Non-pigmented ciliary epithelial cell (primary cell): ENCODE data around the gene KCNH2.

Experiments
- DNase-seq: peaks from one replicate; pipeline ENCODE4 v3.0.0-alpha.2; 2010; ENCODE audit warnings: low read depth

The KCNH2 gene

DNA sequence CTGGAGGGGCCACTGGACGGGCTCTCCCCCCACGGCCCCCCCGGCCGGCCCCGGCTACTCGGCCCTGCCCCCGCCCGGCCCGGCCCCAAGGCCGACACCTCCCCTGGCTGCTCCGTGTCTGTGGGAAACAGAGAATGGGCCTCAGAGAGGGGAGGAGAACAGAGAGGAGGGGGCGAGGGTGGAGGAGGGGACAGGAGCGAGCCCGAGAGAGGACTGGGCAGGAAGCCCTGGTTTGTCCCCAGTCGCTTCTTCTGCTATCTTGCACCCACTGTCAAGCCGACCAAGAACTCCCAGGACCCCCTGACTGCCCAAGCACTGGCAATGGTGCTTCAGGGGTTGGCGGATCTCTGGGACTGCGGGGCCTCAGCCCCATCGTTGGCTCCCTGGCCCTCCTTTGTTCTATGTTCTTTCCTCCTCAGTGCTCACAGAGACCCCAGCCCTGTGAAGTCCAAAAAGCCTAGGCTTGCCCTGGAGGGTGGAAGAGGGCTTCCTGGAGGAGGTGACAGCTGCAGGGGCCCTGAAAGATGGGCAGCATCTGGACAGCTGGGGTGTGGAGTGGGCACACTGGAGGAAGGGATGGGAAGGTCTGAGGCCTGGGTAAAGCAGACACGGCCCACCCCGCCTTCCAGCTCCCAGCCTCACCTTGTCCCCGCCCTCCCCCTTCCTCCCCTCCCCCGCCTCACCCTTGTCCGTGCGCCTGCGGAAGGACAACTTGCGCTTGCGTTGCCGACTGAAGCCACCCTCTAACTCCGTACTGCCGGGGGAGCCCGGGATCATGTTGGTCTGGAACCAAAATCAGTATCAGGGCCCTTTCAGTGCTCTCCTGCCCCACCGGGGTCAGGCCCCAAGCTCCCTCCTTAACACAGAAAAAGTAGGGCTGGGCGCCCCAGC lies 30.1 kb downstream of the KCNH2 start:
- no peak for DNase-seq

DNA sequence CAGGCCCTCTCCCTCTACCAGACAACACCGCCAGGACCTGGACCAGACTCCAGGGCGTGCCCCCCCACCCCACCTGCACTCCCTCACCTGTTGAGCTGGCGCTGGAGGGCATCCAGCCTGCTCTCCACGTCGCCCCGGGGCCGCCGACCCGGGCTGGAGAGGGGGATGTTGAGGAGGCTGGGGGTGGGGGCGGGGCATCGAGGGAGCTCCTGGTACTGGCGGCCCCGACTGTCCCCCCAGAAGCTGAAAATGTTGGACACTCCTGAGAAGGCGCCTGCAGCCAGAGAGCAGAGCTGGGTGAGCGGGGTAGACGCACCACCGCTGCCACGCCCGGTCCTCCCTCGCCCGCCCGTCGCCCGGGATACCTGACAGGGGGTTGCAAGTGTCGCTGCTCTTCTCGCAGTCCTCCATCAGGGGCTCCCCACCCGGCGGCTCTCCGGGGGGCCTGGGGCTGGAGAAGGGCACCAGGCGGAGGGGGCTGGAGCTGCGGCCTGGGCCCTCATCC lies 30.8 kb downstream of the KCNH2 start:
- no peak for DNase-seq

DNA sequence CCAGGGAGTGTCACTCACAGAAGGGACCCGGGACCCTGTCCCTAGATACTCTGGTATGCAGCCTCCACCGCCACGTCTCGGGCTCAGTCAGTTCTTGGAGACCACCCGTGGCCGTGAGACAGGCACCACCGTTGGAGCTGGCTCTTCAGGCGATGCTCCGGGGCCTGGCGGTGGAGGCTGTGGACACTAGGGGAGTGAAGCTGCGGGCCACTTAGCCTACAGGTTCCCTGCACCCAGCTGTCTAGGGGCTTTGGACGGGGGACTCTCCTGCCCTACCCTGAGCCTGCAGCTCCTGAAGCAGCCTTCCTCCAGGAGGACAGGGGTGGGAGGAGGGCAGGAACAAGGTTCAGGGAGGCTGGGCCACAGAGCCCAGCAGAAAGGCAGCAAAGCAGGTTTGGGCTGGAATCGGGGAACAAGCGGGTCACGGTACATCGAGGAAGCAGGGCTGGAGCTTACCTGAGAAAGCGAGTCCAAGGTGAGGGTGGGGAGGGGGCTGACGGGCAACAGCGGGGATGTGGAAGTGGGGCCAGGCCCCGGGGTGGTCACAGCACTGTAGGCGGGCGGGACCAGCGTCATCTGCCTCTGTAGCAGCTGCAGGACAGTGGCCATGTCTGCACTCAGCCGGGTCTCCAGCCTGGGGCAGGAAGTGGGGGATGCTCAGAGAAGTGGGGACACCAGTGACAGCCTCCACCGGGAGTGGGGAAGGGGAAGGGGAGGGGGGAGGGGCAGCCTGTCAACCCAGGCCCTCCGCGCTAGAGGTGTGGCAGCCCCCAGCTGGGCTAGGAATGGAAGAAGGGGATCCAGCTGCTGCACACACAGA lies 31.5 kb downstream of the KCNH2 start:
- no peak for DNase-seq

DNA sequence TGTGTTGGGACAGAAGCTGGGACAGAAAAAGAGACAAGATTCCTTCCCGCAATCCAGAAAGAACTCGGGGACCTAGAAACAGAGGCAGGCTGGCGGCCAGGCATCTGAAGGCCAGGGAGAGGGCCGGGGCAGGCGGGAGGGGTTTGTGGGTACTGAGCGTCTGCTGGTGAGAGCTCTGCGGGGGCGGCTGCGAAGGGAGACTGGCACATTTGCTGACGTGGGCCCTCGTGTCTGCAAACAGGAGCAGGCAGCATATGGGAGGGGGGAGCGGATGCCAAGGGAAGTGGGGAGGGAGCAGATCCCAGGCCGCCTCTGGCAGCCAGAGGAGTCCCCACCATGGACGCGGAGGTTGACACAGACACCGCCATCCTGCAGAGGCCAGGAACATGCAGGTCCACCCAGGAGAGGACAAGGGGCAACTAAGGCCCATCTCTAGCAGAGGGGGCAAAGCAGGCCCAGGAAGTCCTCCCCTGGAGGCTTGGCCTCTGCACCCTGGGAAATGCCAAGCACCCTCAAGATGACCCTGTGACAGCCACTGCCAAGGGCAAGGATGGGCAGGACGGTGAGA lies 32.2 kb downstream of the KCNH2 start:
- no peak for DNase-seq

DNA sequence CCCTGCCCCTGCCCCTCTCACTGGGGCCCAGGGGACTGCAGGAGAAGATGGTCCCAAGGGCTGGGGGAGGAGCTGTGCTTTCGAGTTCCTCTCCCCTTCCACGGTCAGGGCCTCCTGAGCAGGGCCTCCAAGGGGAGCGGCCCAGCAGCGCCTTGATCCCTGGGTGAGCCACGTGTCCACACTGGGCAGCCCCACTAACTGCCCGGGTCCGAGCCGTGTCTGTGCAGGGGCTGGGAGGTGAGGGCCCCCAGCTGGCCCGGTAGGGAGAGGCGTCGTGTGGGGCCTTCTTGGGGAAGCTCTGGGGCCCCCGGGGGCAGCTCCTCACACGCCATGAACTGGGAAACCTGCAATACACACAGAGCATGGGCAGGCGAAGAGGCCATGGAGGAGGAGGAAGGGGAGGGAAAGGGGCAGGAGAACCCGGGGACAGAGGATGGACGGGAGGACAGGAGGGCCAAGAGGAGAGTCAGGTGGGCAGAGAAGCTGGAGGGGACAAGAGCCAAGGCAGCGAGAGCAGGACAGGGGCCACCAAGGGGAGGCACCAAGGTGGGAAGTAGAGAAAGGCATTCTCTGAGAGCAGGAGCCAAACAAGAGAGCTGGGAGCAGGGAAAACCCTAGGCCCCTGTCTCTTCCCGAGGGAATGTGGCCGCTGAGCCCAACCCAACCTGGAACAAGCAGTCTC lies 32.8 kb downstream of the KCNH2 start:
- no peak for DNase-seq

DNA sequence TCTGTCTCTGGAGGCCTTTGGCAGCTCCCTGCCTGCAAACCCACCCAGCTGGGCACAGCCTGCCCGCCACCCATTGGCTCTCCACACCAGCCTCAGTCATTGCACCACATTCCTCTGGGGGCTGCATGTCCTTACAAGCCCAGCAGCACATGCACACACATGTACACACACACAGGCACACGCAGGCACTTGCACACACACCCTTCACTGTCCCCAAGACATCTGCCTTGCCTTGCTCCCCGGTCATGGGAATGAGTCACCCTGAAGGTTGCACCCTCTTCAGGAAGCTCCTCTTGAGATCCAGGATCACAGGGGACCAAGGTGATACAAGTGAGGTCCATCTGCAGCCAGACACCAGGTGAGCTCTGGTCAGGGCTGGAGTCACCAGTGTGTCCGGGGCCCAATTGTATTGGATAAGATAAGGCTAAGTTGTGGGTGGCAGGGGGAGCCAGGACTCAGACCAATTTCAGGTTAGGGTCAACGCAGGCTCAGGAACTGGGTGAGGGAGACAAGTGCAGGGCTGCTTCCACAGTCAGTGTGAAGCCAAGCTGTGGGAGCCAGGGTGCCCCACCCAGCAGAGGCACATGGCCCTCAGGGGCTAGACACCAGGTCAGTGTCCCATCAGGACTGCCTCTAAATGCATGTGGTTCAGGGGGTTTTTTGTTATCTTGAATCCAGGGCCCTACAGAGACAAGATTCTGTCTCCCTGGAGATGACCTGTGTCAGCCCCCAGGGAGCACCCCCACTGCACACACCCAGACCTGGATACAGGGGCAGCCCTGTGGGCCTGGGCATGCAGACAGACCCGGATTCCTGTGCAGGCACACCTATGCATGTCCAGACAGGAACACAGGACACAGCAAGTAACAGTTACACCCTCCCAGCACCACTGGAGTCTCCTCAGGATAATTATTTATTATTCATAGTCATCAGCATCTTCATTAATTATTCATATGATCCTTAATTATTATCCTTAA lies 33.8 kb downstream of the KCNH2 start:
- DNase-seq, result no peak

DNA sequence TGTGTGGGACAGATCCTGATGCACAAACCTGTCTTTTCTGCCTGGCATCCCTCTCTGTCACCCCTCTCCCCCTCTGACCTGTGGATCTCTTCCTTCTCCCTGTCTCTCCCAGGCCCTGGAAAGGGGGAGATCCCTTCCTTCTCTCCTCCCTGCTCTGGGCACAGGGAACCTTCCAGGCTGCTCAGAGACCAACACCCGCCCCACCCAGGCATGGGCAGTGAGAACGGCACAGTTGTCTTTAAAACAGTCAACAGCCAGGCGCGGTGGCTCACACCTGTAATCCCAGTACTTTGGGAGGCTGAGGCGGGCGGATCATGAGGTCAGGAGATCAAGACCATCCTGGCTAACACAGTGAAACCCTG lies 34.7 kb downstream of the KCNH2 start:
- DNase-seq, result no peak

DNA sequence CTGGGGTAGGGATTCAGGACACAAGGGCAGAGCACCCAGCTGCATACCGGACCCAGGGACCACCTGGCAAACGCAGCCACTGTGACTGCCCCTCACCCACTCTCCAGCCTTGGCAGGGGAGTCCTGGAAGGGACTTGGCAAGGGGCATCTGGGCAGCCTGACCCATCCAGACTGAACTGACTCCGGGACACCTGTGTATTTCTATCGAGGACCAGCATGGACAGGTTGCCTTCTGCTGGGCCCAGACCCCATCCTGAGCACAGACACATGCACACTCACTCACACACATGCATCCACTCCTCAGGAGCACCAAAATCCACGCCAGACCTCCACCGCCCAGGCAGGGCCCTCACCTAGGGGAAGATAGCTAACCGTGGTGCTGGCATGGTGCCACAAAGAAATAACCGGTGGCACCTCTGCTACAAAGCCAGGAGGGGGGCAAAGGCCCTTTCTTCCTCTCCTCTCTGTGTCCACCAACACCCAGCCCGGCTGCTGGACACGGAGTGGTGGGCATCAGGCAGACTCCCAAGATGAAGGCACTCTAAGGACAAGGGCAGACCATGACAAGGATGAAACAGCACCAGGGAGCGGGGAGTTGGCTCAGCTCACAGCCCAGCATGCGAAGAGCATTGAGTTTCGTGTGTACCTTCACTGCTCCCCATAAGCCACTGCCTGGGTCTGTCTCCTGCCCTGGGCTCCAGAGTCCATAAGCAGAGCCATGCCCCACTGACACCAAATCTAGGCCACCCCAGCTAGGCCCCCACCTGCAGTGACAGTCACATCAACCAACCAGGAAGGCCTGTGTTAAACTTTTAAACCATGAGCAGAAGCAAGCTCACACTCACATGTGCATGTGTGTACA lies 35.3 kb downstream of the KCNH2 start:
- no peak for DNase-seq

DNA sequence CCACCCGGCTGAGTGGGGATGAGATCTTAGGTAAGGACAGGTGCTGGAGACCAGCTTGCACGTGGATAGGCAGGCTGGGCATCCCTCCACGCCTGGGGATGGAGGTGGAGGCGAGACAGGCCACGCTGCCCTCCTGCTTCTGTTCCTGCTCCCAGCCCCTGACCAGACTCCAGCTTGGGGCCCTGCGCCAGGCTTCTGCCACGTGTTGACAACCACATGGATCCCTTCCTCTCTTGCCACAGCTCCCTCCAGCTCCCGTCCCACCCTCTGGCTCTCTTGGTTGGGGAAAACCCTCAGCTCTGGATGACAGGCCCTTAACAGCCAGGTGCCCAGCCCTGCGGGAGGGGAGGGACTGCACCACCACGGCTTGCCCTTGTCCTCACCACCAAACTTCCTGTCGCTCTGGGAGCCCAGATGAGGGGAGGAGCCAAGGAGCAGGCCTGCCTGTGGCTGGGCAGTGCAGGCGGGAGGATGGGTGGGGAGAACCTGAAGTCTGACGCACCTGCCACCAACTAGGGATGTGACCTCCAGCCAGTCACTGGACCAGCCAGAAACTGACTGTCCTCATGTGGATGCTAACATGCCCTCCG lies 36.0 kb downstream of the KCNH2 start:
- no peak for DNase-seq

DNA sequence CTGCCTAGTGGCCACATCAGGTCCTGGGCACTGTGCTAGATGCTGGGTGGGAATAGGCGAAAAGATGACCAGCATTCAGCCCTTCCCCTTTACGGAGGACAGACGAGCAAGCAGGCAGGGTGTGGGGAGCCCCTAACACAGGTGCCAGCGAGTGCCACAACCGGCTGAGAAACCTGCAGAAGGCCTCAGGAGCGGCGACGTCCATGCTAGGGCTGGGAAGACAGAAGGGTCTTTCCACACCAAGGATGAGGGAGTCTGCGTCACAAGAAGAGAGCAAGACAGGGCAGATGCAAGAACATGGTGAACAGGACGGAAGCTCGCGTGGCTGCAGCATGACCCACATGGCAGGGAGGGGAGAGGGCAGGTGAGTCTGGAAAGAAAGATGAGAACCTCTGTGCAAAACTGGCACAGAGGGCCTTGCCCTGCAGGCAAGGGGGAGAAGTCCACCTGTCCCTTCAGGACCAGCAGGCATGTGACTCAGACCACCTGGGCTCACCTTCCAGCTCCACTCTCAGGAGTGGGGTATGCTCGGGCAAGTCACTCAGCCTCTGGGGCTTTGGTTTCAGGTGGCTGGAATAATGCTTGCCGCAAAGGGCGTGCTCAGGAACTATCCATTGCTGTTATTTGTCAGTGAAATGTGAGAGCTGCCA lies 36.6 kb downstream of the KCNH2 start:
- no peak for DNase-seq

DNA sequence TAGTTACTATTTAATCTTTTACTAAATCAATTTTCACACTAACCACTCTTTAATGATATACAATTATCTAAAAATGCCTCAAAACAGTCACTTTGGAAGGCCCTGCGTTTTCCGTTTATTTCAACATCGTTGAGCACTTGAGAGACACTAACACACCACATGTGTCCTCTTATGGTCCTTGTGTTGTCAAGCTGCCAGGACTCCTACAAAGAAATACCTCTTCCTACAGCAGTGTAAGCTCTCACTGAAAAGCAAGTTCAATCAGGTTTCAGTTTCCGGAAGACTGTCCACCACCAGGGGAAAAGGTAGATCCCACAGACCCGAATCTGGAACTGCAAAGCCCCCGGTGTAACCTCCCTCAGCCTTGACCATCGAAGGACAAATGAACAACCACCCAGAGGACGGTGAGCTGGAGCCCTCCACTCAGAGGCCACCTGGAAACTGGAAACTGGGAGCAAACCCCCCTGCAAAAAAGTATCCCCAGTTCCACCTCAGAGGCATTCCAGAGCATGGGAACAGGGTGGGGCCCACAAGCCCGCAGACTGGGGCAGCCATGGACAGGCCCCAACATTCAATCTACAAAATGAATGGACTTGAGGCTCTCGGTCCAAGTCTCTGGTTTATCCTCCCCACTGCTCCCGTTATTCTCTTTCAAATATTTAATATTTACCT lies 37.6 kb downstream of the KCNH2 start:
- DNase-seq, result no peak

DNA sequence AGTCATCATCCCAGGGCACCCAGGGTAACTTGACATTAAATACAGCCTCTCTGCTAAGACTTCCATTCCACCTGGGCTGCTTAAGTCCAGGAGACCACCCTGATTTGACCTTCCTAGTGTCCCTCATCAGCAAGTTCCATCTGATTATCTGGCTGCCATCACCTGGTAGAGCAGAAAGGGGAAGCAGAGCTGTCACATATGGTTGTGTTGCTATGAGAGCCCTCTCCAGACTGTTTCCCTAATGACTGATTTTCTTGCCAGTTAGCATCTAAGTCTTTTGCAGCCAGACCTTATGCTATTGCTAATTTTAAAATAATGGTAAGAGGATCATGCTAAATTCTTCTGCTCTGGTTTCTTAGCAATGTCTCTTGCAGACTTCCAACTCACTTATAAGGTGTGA lies 38.7 kb downstream of the KCNH2 start:
- DNase-seq, result no peak

DNA sequence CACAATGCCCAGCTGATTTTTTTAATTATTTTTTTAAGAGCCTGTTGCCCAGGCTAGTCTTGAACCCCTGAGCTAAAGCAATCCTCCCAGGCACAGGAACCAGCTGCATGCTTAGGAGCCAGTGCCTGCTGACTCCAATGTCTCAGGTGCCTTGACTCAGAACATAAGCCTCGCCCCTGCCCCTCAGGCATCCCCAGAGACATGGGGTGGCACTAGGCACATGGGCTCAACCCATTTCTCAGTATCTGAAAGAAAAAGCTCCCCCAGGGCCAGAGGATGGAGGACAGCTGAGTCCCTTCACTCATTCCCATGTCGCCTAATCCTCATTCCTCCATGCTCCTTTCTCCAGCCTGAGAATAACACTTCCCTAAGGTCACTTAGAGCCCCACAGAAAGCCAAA lies 39.1 kb downstream of the KCNH2 start:
- no peak for DNase-seq

DNA sequence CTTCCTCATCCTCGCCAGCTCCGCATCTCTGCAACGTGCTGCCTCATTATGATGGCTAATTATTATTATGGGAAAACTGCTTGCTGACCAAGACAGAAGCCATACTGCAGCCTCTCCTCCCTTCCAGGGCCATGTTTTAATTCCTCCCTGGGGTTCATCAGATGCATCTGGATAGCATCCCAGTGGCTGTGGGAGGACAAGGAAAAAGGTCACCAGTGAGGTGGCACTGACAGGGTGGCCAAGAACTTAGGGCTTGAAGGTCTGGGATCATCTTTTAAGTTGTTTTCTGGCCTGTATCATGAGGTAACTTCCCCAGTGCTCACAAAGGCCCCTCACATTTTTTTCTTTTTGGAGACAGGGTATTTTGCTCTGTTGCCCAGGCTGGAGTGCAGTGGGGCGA lies 39.6 kb downstream of the KCNH2 start:
- DNase-seq, result no peak

DNA sequence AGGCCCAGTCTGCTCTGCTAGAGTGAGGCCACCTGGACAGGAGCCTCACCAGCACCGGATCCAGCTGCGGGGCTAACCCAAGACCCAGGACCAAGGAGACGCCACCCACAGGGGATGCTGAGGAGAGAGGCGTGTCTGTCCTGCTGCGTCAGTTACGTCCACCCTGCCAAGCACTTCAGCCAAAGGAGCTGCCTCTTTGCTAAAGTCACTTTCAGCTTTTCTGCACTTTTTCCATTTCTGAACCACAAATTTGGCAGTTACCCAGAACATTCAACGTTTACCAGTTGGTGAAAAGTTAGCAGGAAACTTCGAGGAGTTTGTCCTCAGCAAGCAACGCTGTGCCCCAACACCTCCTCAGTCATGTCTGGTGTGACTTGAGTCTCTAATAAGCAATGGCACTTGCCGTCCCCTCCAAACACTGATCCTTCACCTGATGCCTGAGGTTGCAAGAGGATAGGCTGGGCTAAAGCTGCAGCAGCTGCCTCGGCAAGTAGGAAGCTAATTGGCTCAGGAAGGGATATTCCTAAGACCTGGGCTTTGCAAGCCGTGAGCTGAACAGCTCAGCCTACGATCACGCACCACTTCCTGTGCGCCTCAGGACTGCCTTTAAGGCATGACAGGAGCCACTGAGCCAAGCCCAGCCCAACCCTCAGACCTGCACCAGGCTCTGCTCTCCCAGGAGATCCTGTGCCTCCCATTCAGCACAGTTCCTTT lies 40.1 kb downstream of the KCNH2 start:
- DNase-seq, result no peak

DNA sequence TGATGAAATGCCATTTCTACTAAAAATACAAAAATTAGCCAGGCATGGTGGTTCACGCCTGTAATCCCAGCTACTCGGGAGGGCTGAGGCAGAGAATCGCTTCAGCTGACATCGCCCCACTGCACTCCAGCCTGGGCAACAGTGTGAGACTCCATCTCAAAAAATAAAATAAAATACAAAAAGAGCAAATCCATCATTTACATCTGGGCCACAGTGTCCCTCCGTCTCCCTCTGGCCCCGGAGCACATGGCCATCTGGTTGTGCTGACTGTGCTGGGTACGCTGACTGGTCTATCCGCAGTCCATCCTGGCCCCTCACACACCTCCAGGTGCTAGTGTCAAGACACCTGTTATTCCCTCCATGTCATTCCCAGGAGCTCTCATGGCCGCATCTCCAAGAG lies 42.1 kb downstream of the KCNH2 start:
- no peak for DNase-seq

DNA sequence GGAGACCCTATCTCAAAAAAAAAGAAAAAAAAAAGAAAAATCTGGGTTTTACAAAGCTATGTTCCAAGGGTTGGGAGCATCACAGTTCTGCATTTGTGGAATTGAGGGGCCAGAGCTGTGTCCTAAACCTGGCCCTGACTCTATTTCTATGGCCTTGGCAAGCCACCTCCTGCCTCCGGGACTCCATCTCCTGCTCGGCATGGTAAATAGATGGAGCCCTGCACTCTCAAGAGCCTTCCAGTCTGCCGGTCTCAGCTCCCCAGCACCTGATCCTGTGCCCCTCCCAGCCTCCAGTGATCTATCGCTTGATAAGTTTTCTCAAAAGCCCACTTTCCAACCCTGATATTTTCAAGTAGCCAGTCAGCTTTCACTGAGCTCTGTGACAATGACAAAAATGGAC lies 43.0 kb downstream of the KCNH2 start:
- no peak for DNase-seq
